Endodermal cell (in vitro differentiated cells): ENCODE measurements around the gene RPS15. TPM values are rescaled to one million over a fixed set of nuclear protein-coding genes. Genes with fewer than 3 reads are reported as not detected.

ENCODE experiments used
- DNase-seq: peaks from one replicate; pipeline ENCODE4 v3.0.0-alpha.2; 2017
- H3K27ac ChIP-seq: 2 replicates; pipeline ENCODE4 v1.5.1; 2013; ENCODE audit warnings: mild to moderate bottlenecking, low read depth, low read length, moderate library complexity
- H3K27me3 ChIP-seq: 2 replicates; pipeline ENCODE4 v1.6.1; 2013; ENCODE audit warnings: mild to moderate bottlenecking, low read length, moderate library complexity; ENCODE audit not compliant: insufficient read depth, control insufficient read depth, poor library complexity, severe bottlenecking
- H3K36me3 ChIP-seq: 2 replicates; pipeline ENCODE4 v1.7.0; 2013; ENCODE audit warnings: mild to moderate bottlenecking, low read length, moderate library complexity; ENCODE audit not compliant: control insufficient read depth, insufficient read depth
- H3K4me1 ChIP-seq: one replicate; pipeline ENCODE4 v1.7.0; 2013; ENCODE audit warnings: low read length; ENCODE audit not compliant: control insufficient read depth, insufficient read depth
- H3K4me3 ChIP-seq: 2 replicates; pipeline ENCODE4 v1.5.1; 2013; ENCODE audit warnings: mild to moderate bottlenecking, low read length, moderate library complexity
- H3K9ac ChIP-seq: 2 replicates; pipeline ENCODE4 v1.6.1; 2013; ENCODE audit warnings: mild to moderate bottlenecking, low read length, moderate library complexity; ENCODE audit not compliant: poor library complexity, severe bottlenecking; ENCODE audit errors: extremely low read depth
- H3K9me3 ChIP-seq: 2 replicates; pipeline ENCODE4 v1.6.1; 2013; ENCODE audit warnings: mild to moderate bottlenecking, low read length, moderate library complexity; ENCODE audit not compliant: control insufficient read depth
- H3K27ac Mint-ChIP-seq: 2 replicates; pipeline ENCODE4 v1.8.0; 2020; ENCODE audit warnings: mixed read lengths
- H3K27me3 Mint-ChIP-seq: 2 replicates; pipeline ENCODE4 v1.8.0; 2021; ENCODE audit warnings: mild to moderate bottlenecking, mixed read lengths; ENCODE audit not compliant: insufficient read depth
- H3K36me3 Mint-ChIP-seq: 2 replicates; pipeline ENCODE4 v1.8.0; 2020; ENCODE audit warnings: low read depth, mixed read lengths
- H3K4me1 Mint-ChIP-seq: 2 replicates; pipeline ENCODE4 v1.8.0; 2020; ENCODE audit warnings: mixed read lengths
- H3K4me3 Mint-ChIP-seq: 2 replicates; pipeline ENCODE4 v1.8.0; 2020; ENCODE audit warnings: mild to moderate bottlenecking, moderate library complexity, mixed read lengths
- H3K9me3 Mint-ChIP-seq: 2 replicates; pipeline ENCODE4 v1.8.0; 2020; ENCODE audit warnings: mild to moderate bottlenecking, mixed read lengths
- CTCF ChIP-seq: fragments of 200-600 bp; sonication (generic); conservative IDR thresholded peaks from 2 replicates; pipeline ENCODE4 v1.5.0; 2021; ENCODE audit warnings: antibody characterized with exemption, mild to moderate bottlenecking
- WGBS, 2 experiments: methylation state at CpG; one replicate each; pipeline versions ENCODE4 v1.1.5 to v1.1.7; 2013; ENCODE audit warnings: missing lambda C conversion rate in 2 of 2, mixed read lengths in 1 of 2; ENCODE audit not compliant: insufficient coverage in 1 of 2, insufficient read length in 1 of 2; 5-methylcytosine and 5-hydroxymethylcytosine counted together
- long read RNA-seq, 4 experiments: library from polyadenylated mRNA in 2 of 4; library from RNA in 1 of 4; library from capped mRNA in 1 of 4; stranded (forward) in 3 of 4; unstranded in 1 of 4; transcript quantifications; one replicate each; pipeline ENCODE4 v2.0.0, GENCODE V29; 2020 to 2021; ENCODE audit warnings: inconsistent platforms in 1 of 4
- polyA plus RNA-seq, 2 experiments: library from polyadenylated mRNA; stranded (reverse); fragments of 50-300 nt; gene quantifications; one replicate each; pipeline ENCODE4 v1.2.3, GENCODE V29; 2013
- total RNA-seq, 2 donors: library from RNA; stranded (reverse); fragmentation: NEBNext Ultra II Directional in 1 of 2; extraction: Animal tissue kit (Norgen Biotek cat#: 25700) in 1 of 2; gene quantifications; 2 replicates in 1 of 2; 3 replicates in 1 of 2; pipeline ENCODE4 v1.2.1, GENCODE V29; 2021

The RPS15 gene
- total RNA-seq: 1,000 to 10,000 TPM; 1,298 to 1,321 TPM
- polyA plus RNA-seq (2013, experiment 1 of 2): 2,005 TPM
- polyA plus RNA-seq (2013, experiment 2 of 2): 1,939 TPM
- long read RNA-seq, experiment 1, transcript RPS15-209 (4 exons, 510 nt): minor isoform, 88 of 571 reads
- long read RNA-seq, experiment 1, transcript RPS15-210 (3 exons, 873 nt): major isoform, 427 of 571 reads
- long read RNA-seq, experiment 1, partial matches to known transcripts: 46 of 571 reads
- long read RNA-seq, experiment 1, other reads (novel, unspliced or antisense): 5 of 571 reads
- long read RNA-seq, experiment 2, transcript RPS15-201 (4 exons, 534 nt): minor isoform, 10 of 580 reads
- long read RNA-seq, experiment 2, transcript RPS15-209 (4 exons, 510 nt): major isoform, 544 of 580 reads
- long read RNA-seq, experiment 2, transcript RPS15-210 (3 exons, 873 nt): minor isoform, 8 of 580 reads
- long read RNA-seq, experiment 2, partial matches to known transcripts: 2 of 580 reads
- long read RNA-seq, experiment 2, other reads (novel, unspliced or antisense): 7 of 580 reads
- long read RNA-seq, experiment 3, transcript RPS15-210 (3 exons, 873 nt): minor isoform, 41 of 713 reads
- long read RNA-seq, experiment 3, transcript RPS15-201 (4 exons, 534 nt): minor isoform, 15 of 713 reads
- long read RNA-seq, experiment 3, transcript RPS15-209 (4 exons, 510 nt): major isoform, 644 of 713 reads
- long read RNA-seq, experiment 3, partial matches to known transcripts: 7 of 713 reads
- long read RNA-seq, experiment 3, other reads (novel, unspliced or antisense): 1 of 713 reads
- long read RNA-seq, experiment 4, transcript RPS15-210 (3 exons, 873 nt): major isoform, 9 of 11 reads
- long read RNA-seq, experiment 4, partial matches to known transcripts: 2 of 11 reads
- long read RNA-seq, experiment 4, other reads (novel, unspliced or antisense): 0 of 11 reads

DNA sequence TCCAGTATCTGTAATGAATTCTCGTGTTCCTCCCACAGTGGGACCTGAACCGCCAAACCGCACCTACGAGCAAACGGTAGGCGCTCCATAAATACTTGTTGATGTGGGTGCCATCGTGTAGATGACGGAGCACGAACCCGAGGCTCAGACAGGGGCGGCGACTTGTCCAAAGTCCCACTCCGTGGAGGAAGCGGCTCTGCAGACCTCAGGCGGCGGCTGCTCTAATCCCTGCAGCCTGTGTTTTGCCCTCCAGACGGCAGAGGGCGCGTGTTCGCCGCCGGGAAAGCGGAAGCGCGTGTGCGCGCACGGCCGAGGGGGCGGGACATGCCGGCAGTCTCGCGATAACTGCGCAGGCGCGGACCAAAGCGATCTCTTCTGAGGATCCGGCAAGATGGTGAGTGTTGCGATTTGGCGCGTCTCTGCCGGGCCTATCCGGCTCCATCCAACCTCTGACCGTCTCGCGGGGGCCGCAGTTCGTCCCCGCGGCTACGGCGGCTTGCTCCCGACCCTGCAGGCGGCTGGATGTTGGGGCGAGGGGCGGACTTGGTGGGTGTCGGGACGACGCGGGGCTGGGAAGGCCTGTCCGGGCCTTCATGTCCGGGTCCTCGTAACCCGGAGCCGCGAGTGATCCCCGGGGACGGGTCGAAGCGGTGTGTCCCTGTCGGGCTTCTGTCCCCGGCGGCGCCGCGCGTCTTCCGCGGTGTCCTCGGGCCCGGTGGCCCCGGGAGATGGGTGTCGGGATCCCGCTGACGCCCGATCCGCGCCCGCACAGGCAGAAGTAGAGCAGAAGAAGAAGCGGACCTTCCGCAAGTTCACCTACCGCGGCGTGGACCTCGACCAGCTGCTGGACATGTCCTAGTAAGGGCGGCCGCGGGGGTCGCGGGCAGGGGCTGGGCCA is at the start of gene RPS15:
TSS of gene RPS15 (plus strand) at position 362 of the 898 bp plus-strand sequence. CDS start at position 392, 30 bp downstream.
- Mint-ChIP-seq H3K27ac (peak within 1 kb of the TSS; percentile 99), H3K36me3 (peaks cover 44% of the 10 kb centered on the region), H3K9me3 (no peaks in the 10 kb centered on the region), H3K4me1 (peaks cover 8% of the 10 kb centered on the region), H3K4me3 (peak within 1 kb of the TSS; percentile 95), H3K27me3 (no peaks in the 10 kb centered on the region)
- DNase-seq: peak; percentile 97
- peak within 1 kb of the TSS; percentile 92 for H3K4me3 ChIP-seq
- H3K27me3 ChIP-seq: no peaks in the 10 kb centered on the region
- no peaks in the 10 kb centered on the region for H3K4me1 ChIP-seq
- H3K9me3 ChIP-seq: no peaks in the 10 kb centered on the region
- TF ChIP-seq CTCF: peak; percentile 92
- H3K36me3 ChIP-seq: peaks cover 48% of the 10 kb centered on the region
- 2 to 7% methylated on average over 36 to 100 of the region's 100 CpGs for WGBS, 2 experiments
- H3K9ac ChIP-seq: peak within 1 kb of the TSS; percentile 98
- peak within 1 kb of the TSS; percentile 98 for H3K27ac ChIP-seq

GRCh38 chr19:1388637-1389026 is 49.6 kb upstream of the RPS15 start:
- 95 to 98% methylated on average over 15 to 16 of the region's 17 CpGs for WGBS, 2 experiments
- Mint-ChIP-seq H3K9me3 (no peaks in the 10 kb centered on the region), H3K4me3 (no peak overlapping the region), H3K27me3 (no peaks in the 10 kb centered on the region), H3K27ac (no peak overlapping the region), H3K4me1 (peaks cover 4% of the 10 kb centered on the region), H3K36me3 (peaks cover 36% of the 10 kb centered on the region)
- Histone ChIP-seq H3K9me3 (no peaks in the 10 kb centered on the region), H3K27ac (no peak overlapping the region), H3K27me3 (no peaks in the 10 kb centered on the region), H3K4me3 (no peak overlapping the region), H3K9ac (no peak overlapping the region), H3K4me1 (no peaks in the 10 kb centered on the region), H3K36me3 (peaks cover 10% of the 10 kb centered on the region)
- no peak for DNase-seq
- no peak for TF ChIP-seq CTCF
